Progenitor cell of endocrine pancreas (in vitro differentiated cells): ENCODE data around the gene CALHM2. TPM values are rescaled to one million over a fixed set of nuclear protein-coding genes. Genes with fewer than 3 reads are reported as not detected.

ENCODE experiments used
- DNase-seq: peaks from one replicate; pipeline ENCODE4 v3.0.0; 2021; ENCODE audit warnings: low spot score; ENCODE audit not compliant: unreplicated experiment
- H3K27ac Mint-ChIP-seq: 2 replicates; pipeline ENCODE4 v1.8.0; 2021; ENCODE audit warnings: mild to moderate bottlenecking, moderate library complexity, mixed read lengths
- H3K27me3 Mint-ChIP-seq: 2 replicates; pipeline ENCODE4 v1.8.0; 2021; ENCODE audit warnings: mixed read lengths
- H3K36me3 Mint-ChIP-seq: 2 replicates; pipeline ENCODE4 v1.8.0; 2022; ENCODE audit warnings: mixed read lengths; ENCODE audit not compliant: insufficient read depth
- H3K4me1 Mint-ChIP-seq: 2 replicates; pipeline ENCODE4 v1.8.0; 2021; ENCODE audit warnings: low read depth, mixed read lengths
- H3K4me3 Mint-ChIP-seq: 2 replicates; pipeline ENCODE4 v1.8.0; 2021; ENCODE audit warnings: low read depth, mild to moderate bottlenecking, moderate library complexity, mixed read lengths
- H3K9me3 Mint-ChIP-seq: 2 replicates; pipeline ENCODE4 v1.8.0; 2021; ENCODE audit warnings: low read depth, mixed read lengths
- CTCF ChIP-seq: fragments of 200-600 bp; sonication (generic); IDR thresholded peaks from one replicate; pipeline ENCODE4 v1.5.0; 2021; ENCODE audit warnings: antibody characterized with exemption, mild to moderate bottlenecking; ENCODE audit not compliant: unreplicated experiment
- total RNA-seq: library from RNA; stranded (reverse); gene quantifications from 2 replicates; pipeline ENCODE4 v1.2.1, GENCODE V29; 2021

Gene CALHM2
- total RNA-seq, 1 donor from 2014 or later: 0.69 TPM

DNA sequence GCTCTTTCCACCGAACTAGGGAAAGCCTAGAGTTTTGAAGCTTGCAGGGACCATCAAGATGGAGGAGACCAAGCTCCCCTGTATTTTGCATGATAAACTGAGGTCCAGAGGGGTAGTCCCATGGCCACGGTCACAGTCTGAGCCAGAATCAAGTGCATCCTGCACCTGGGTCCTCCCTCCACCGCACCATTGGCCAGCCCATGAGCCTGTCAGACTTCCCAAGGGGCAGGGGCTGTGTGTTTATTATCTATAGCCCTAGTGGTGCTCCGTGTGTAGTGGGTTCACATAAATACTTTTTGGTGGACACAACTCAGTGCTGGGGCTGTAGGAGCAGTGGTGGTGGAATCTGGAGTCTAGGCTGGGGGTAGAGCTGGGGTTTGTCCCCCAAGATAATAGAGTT, 23.3 kb upstream of the CALHM2 start:
- DNase-seq: no peak
- no peaks in the 10 kb centered on the region for H3K9me3 Mint-ChIP-seq

GRCh38 chr10:103474077-103474476, 21.9 kb upstream of the CALHM2 start:
- no peak for DNase-seq
- TF ChIP-seq CTCF: no peak
- Mint-ChIP-seq H3K4me3 (no peak overlapping the region), H3K27ac (no peak overlapping the region), H3K4me1 (no peaks in the 10 kb centered on the region), H3K36me3 (no peaks in the 10 kb centered on the region), H3K9me3 (no peaks in the 10 kb centered on the region), H3K27me3 (peaks cover 19% of the 10 kb centered on the region)

More for the DNA sequence above, 23.3 kb upstream of the CALHM2 start:
- Mint-ChIP-seq H3K4me1 (no peaks in the 10 kb centered on the region), H3K27ac (no peak overlapping the region), H3K4me3 (no peak overlapping the region), H3K27me3 (peaks cover 7% of the 10 kb centered on the region), H3K36me3 (no peaks in the 10 kb centered on the region)
- no peak for TF ChIP-seq CTCF

- no peak for TF ChIP-seq CTCF
- Mint-ChIP-seq H3K27me3 (peaks cover 20% of the 10 kb centered on the region), H3K9me3 (no peaks in the 10 kb centered on the region), H3K4me3 (no peak overlapping the region), H3K27ac (no peak overlapping the region), H3K4me1 (no peaks in the 10 kb centered on the region), H3K36me3 (no peaks in the 10 kb centered on the region)
- no peak for DNase-seq
Measured at GRCh38 chr10:103473261-103473671, 21.1 kb upstream of the CALHM2 start.

DNA sequence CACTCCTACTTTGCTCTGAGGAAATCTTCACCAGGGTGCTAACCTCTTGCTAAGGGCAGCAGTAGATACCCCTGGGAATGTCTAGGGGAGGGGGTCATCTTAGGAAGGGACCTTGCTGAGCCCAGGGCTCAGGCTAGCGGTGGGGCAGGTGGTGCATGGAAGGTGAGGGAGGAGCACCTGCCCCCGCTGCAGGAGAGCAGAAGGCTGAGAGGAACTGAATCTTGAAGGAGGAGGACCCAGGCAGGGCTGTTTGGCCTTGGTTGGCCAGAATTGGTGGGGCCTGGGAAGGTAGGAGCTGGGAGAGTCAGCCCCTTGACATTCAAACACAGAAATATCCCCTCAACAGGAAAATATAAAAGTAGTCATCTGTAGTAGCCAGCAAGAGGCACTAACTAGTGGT, 19.8 kb upstream of the CALHM2 start:
- Mint-ChIP-seq H3K27ac (no peak overlapping the region), H3K4me3 (no peak overlapping the region), H3K4me1 (no peaks in the 10 kb centered on the region), H3K36me3 (no peaks in the 10 kb centered on the region), H3K9me3 (no peaks in the 10 kb centered on the region), H3K27me3 (peaks cover 28% of the 10 kb centered on the region)
- TF ChIP-seq CTCF: no peak
- no peak for DNase-seq

GRCh38 chr10:103470761-103471653, 18.8 kb upstream of the CALHM2 start:
- no peaks in the 10 kb centered on the region for H3K36me3 Mint-ChIP-seq
- H3K9me3 Mint-ChIP-seq: no peaks in the 10 kb centered on the region
- no peaks in the 10 kb centered on the region for H3K4me1 Mint-ChIP-seq
- H3K27ac Mint-ChIP-seq: no peak overlapping the region
- peaks cover 28% of the 10 kb centered on the region for H3K27me3 Mint-ChIP-seq
- no peak overlapping the region for H3K4me3 Mint-ChIP-seq
- TF ChIP-seq CTCF: no peak
- no peak for DNase-seq
